ENCODE results near the gene GALNT9.

Gene GALNT9

DNA sequence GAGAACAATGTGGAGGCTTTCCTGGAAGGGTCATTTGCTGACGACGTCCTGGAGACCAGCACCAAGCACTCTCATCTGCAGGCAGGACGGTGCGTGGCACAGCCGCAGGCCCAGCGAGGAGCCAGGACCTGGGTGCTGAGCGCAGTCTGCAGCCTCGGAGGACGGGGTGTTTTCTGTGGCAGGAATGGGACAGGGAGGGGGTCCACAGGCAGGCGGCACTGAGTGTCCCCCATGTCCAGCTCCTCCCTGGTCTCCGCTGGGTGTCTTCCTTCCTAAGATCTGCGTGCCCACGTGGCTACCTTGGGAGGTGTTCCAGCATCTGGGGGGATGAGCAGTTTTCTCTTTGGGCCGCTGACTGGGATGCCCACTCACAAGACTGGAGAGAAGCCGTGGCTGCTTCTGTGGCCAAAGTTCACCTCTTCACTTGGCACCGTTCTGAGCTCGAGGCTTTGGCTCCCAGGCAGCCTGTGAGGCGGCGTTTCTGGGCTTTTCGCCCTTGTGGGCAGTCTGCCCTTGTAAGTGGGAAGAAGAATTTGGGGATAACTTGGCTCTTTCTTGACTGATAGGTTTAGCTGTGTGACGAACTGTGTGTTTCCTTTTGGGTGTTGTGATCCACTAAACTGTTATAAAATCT, 112.9 kb downstream of the GALNT9 start:
- DNase-seq (ENCODE audit: low read depth, low spot score): no peak

DNA sequence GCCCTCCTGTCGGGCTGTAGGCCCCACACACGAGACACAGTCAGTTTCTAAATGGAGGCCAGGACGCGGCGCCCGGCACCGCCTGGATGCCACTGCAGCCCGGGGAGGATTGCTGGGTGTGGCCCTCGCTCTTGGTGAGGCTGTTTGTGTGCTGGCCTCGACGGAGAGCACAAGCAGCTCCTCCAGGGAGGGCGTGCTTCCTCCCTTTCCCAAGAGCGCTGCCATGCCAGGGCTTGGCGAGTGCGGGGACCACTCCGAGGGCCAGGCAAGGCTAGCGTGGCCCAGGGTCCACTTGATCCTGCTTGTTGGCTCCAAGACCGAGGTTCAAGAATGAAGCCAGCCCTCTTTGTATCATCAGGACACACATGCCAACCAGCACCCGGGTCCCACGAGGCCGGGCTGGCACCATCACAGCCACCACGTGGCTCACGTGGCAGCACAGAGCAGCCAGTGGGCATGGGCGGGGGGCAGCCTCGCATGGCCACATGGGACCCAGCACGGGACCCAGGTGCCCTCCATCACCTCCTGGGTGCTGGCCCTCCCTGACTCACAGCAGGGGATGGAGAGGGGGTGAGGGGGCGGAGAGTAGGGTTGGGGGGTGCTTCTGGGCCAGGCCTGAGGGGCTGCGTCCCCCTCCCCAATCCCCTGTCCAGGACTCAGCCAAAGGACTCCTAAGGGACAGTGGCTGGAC, 113.9 kb downstream of the GALNT9 start:
- DNase-seq (ENCODE audit: low read depth, low spot score): no peak

DNA sequence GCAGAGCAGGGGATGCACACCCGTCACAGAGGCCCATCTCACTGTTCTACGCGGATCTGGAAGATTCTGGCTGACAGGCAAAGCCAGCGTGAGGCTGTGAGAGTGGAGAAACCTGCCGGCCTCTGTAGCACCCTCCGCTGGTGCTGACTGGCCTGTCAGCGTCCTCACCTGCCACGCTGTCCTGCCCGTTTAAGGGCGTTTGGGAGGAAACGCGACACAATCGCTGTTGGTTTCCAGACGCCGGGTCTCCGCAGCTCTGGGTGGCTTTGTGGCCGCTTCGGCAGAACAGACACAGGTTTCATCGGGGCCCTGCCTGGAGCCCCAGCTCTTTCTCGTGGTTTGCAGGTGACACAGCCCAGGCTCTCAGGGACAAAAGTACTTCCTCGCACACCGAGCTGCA, 114.5 kb downstream of the GALNT9 start:
- no peak for DNase-seq (ENCODE audit: low read depth, low spot score)

DNA sequence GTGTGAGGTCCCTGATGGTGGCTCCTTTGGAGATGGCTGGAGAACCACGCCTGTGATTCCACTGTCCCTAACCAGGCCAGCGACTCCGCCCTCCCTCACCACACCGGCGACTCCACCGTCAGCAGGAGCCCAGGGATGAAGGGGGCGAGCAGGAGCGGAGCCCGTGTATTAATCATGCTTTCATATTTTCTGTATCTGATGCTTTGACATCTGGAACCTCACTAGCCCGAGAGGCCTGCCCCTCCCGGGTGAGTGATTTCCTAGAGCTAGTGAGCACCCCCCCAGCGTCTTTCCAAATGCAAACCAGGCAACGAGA, 115.3 kb downstream of the GALNT9 start:
- no peak for DNase-seq (ENCODE audit: low read depth, low spot score)

DNA sequence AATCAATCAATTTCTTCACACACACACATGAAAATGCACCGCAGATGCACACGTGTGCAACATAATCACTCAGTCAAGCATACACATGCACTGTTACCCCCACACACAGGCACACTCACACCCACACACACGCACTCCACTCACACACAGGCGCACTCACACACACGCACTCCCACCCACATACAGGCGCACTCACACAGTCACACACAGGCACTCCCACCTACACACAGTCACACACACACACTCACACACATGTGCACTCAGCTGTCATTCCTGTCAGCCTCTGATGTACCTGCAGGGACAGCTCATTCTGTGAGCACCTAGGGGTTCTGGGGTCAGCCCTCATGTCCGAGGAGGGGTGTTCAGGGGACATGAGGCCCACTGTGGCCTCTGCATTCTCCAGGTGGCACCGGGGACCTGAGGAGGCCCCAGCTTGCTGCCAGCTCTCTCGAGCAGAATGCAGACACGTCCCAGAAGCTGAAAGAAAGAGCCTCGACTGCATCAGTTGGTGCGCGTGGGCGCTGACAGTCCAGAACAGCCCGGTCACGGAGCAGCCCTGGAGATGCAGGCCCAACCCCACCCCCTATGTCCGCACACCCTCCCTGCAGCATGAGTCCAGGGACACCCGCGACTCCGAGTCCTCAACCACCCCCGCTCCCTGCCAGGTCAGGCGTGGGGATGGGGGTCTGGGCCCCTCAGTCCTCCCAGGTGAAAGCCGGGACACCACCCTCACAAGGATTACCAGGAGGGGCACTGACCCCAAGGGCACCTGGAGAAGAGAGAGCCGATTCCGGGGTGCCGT, 115.8 kb downstream of the GALNT9 start:
- no peak for DNase-seq (ENCODE audit: low read depth, low spot score)

DNA sequence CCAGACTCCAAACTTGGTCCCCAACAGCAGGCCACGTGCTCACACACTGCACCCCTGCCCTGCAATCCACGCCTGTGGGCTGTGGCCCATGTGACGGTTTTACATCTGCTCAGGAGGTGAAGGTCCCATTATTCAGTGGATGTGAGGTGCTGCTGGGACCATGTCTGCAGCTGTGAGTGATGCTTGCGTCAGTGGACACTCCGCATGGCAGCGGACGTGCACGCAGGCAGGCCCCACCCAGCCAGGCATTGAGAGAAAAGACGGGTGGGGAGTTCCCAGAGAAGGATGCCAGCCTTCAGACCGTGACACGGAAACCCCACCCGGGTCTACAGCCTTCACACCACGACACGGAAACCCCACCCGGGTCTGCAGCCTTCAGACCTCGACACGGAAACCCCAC, 117.6 kb downstream of the GALNT9 start:
- no peak for DNase-seq (ENCODE audit: low read depth, low spot score)

DNA sequence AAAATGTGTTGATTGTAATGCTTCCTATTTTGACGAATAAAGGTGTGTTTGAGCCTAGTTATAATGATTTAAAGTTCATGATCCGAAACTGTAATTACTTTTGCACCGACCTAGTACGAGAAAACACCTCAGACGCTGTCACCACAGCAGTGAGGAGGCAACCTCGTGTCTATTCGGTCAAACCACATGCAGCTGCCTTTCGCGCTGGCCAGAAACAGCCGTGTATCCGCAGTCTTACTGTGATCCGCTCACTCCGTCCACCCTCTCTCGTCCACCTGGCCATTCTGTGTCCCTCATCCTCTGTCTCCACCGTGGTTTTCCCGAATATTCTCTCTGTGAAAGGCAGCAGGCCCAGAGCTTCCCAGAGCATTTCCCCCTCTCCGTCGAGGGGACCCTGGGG, 118.1 kb downstream of the GALNT9 start:
- no peak for DNase-seq (ENCODE audit: low read depth, low spot score)

DNA sequence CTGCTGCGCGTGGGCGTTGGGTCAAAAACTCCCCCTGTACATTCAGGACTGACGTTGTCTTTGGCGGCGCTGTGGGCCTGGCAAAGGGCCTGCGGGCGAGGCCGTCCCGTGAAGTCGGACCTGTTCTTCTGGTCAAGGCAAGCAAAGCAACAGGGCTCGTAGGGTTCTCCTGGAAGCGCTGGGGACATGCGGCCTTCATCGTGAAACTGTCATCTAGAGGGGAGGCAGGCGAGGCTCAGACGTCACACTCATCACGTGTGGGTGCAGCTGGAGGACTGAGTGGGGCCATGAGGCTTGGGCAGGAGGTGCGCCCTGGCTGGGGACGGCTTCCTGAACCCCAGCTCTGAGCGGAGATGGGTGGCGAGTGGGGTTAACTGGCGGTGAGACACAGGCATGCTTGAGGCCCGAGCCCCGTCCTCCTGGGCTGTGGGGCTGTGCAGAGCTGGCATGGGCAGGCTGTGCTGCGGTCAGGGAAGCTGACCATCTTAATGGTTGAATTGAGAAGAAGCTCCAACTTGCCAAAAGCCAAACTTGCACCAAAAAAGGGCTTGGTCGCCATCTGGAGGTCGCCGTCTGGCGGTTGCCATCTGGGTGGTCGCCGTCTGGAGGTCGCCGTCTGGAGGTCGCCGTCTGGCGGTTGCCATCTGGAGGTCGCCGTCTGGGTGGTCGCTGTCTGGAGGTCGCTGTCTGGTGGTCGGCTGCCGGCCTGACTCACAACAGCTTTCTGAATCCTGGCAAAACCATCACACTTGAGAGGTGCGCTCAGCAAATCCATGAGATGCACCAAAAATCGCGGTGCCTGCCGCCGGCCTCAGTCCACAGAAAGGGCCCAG, 119.0 kb downstream of the GALNT9 start:
- no peak for DNase-seq (ENCODE audit: low read depth, low spot score)

DNA sequence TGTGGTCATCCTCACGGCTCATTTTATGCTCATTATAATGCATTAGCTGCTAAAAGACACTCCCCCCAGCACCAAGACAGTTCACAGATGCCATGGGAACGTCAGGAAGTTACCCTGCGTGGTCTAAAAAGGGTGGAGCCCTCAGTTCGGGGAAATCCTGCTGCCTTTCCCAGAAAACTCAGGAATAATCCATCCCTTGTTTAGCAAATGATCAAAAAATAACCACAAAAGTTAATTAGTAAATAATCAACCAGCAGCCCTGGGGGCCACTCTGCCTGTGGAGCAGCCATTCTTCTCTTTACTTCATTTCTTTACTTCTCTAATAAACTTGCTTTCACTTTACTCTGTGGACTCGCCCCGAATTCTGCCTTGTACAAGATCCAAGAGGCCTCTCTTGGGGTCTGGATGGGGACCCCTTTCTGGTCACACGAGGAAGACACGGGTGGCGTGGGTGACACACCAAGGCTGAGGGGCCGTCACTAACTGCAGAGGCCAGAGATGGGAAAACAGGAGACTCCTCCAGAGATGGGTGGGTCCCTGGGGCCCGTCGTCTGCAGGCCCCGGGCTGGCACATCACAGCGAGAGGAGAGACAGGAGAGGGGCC, 119.7 kb downstream of the GALNT9 start:
- no peak for DNase-seq (ENCODE audit: low read depth, low spot score)

DNA sequence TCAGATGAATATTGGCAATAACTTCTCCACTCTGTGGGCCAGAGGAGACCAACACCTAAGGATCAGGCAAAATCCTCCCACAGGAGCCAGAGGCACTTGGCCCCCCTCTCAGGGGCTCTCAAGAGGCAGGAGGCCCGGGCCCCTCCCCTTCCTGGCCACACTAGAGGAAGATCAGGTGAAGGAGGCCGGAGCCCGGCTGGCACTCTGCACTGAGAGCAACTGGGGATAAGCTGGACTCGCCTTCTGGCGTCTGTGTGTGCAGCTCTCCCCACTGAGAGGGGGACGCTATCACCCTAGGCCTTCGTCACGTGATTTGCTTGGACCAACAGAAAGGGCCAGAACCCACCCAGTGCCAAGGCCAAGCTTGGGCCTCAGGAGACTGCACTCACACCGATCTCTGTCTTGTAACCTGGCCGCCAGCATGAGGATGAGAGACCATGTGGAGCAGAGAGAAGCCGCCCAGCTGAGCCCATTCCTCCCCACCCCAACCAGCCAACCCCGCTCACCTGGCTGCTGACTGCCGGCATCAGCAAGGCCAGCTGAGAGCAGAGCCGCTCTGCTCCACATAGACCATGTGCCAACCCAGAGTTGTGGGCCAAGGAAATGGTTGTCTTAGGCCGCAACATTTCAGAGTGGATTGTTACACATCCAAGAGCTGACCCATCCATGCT, 121.1 kb downstream of the GALNT9 start:
- no peak for DNase-seq (ENCODE audit: low read depth, low spot score)

DNA sequence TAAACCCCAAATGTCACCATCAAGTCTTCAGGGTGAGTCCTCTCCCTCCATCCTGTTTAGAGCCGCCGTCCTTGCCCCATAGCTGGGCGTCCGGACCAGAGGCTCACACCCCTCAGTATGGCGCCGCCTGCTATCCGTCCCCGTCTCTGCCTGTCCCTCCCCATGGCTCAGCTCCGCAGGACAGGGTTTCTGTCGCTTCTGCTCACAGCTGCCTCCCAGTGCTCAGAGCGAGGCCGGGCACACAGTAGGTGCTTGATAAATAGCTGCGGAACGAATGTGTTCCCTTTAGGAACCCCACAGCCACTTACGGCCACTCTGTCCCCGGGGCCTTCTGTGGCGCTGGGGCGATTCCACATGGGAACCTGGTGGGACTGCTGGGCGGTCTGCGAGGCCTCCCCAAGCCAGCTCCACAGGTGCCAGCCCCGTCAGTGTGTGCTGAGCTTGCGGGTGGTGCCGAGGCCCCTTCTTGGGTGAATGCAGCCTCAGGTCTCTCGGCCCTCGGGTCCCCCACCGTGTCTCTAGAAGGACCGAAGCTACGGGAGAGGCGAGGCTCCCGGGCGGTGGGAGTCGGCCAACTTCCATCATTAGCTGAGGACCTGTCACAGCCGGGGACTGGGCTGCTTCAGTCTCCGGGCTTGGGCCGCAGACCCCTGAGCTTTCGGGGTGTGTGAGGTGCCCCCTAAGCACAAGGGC, 122.2 kb downstream of the GALNT9 start:
- DNase-seq (ENCODE audit: low read depth, low spot score): no peak

DNA sequence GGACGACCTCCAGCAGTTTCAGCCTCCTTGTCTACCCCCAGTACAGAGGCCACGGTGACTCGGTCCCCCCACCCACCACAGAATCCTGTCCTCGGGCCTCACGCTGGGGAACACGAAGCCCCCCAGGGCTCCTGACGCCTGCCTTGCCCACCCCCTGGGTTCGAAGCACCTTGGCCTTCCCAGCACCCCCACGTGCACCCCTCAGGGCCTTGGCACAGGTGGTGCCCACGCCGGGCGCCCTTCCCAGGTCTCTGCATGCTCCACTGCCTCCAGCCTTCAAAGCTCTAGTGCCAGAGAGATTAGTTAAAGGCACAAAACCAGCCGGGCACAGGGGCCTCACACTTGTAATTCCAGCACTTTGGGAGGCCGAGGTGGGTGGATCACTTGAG, 123.3 kb downstream of the GALNT9 start:
- no peak for DNase-seq (ENCODE audit: low read depth, low spot score)

DNA sequence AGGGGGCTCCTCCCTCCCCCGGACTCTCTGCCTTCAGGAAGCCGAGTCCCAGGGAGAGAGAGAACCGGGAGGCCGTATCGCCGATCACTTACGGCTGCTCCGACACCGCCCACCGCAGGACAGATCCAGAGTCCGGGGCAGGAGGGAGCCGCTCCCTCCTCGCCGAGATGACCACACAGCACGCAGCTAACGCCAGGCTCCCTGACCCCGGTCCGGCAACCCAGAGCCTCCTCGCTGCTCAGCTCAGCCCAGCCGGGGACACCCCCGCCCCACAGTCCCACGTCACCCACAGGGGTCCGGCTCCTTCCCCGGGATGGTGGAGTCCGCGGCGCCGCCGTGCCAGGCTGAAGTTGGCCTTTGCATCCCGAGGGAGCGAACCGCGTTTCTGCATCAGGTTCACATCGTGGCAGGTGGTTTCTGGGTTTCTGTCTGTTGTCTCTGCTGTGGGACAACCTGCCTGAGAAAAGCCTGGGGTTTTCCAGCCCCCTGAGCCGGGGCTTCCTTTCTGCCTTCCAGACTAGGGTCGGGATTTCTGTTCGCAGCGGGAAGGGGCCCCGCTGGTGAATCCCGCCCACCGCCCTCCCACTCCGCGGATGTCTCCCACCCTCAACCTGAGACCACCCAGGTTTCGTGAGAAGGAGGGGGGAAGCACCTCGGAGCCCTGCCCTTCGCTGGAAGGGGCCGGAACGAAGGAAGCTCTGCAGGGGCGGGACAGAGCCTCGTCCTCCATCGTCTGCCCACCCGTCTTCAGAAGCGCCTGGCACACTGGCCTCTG, 123.9 kb downstream of the GALNT9 start:
- no peak for DNase-seq (ENCODE audit: low read depth, low spot score)

DNA sequence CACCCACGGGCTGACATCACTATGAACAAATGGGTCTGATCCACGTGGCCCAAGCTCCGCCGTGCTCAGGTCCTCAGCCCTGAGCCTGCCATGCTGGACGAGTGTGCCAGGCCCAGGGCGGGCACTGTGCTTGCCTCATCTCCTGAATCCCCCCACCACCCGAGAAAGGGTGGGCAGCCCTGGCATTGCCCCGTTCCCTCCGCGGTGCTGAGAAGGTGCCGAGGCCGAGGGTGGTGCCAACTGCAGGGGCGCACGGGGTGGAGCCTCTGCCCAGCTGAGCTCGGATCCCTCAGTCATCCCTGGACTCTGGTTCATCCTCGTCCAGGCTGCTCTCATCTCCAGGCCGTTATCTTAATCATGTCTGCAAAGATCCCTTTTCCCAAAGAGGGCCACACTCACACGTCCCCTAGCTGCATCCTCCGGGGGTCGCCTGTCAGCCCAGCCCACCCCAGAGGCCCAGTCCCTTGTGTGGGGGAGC, 124.6 kb downstream of the GALNT9 start:
- DNase-seq (ENCODE audit: low read depth, low spot score): no peak

DNA sequence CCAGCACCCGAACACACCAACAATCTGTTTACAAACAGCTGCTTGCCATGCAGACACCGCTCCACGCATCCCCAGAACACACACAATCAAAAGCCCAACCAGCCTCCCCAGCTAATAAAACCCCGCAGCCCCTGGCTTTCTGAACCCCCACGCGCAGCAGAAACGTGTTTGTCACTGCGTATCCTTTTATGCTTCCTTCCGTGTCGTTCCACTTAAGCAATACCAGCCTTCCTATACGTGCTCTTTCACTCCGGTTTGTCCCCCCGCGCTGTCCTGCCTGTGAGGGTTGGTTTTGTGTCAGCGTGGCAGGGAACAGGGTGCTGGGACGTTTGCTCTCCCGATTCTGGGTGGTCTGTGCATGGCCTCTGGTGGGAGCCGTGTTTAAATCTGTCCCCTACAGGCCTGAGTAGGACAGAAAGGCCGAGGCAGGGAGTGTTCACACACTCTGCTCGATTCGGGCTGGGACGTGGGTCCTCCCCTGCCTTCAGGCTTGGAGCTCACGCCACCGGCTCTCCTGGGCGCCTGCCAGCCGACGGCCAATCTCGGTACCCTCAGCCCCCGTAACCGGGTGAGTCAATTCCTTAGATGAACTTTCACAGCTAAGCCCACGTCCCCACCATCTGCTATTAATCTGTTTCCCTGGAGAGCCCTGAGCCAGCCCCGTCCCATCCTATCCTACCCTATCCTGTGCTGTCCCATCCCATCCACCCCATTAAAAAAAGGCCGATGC, 125.2 kb downstream of the GALNT9 start:
- no peak for DNase-seq (ENCODE audit: low read depth, low spot score)

DNA sequence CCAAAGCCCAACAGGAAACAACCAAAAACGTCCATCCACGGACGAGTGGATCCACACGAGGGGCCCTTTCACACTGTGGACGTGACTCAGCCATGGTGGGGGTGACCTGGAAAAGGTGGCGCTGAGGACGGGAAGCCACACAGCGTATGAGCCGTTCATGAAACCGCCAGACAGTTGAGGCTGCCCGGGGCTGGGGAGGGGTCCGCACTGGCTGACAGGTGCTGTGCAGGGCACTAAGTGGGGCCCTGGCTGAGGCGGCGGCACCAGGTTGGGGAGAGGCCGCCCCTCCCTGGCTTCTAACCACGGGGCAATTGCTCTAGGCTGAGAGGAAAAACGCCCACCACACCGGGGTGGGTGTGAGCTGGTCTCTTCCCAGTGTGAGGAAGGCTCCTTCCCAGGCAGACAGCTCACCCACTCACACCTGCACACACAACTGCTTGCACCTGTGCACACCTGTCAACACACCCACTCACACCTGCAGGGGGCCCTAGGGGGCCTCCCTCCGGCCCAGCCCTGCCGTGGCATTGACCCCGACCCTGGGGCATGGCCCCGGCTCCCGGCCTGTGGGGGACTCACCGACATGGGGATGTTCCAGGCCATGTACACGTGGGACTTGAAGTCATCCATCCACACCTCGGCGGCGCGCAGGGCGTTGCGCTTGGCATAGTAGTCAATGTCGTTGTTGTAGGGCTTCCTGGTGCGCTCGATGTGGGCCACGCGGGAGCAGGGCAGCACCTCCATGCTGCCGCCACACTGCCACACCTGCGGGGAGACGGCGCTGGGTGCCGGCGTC, 126.3 kb downstream of the GALNT9 start:
- no peak for DNase-seq (ENCODE audit: low read depth, low spot score)

DNA sequence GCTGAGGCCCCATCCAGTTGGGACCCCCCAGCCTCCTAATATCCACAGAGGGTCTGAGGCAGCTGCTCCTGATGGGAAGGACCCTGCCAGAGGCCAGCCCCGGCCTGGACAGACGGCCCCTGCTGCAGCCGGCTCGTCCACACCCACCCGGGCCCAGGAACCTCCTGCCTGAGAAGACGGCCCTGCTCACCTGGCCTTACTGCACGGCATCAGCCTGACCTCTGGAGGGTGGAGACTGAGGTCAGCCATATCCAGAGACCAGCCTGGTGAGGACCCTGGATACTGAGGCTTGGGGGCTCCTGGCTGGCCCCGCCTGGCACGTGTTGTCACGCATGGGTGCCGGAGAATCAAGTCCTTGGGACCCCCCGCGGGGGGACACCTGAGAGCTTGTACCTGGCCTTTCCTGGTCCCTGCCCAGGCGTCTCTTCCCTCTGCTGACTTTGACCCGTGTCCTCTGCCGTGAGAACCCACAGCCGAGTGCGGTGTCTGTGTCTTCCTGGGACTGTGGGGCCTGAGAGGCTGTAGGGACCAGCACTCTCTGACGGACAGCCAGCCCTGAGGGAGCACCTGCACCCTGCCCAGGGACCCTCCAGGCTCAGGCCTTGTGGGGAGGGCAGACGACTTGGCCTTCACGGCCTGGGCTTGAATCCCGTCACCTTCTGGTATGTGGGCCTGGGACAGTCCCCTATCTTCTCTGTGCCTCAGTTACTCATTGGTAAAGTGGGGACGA, 127.8 kb downstream of the GALNT9 start:
- no peak for DNase-seq (ENCODE audit: low read depth, low spot score)

Data from brain pericyte (primary cell).